NOMO-1 treated with dmso at 0.1 percent for 144 hours (cell line): Measurements from ENCODE around the gene TAF4.

Source experiments
- DNase-seq: peaks from one replicate; lab custom pipeline; 2025; ENCODE audit not compliant: unreplicated experiment; lab: John Stamatoyannopoulos, UW

The TAF4 gene

GRCh38 chr20:61934716-61935530 lies 130.8 kb downstream of the TAF4 start:
- DNase-seq: no peak

DNA sequence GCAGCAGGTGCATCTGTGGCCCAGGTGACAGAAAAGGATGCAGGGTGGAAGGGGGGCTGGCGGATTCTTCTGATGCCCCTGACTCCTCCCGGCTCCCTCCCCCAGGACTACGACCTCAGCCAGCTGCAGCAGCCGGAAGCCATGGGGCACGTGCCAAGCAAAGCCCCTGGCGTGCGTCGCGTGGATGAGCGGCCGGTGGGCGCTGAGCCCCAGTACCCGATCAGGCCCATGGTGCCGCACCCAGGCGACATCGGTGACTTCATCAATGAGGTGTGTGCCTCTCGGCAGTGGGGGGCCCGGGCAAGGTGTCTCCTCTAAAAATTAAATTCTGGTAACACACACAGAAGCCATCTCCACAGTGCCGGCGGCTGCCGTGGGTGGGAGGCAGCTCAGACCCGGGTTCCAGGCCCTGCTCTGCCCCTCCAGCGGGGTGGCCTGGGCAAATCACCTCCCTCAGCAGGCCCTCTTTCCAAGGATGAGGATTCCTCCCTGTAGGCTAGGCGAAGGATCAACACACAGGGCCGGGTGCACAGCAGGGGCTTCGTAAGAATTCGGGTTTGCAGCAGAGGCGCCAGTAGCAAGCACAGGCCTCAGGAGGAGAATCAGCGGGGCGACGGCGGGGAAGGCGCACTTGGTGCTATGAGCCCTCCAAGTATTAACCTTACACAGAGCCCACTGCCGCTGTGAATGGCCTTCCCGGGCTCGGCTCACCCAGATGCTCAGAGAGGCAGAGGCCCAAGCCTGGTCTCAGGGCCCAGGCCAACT lies 131.5 kb downstream of the TAF4 start:
- DNase-seq: no peak

DNA sequence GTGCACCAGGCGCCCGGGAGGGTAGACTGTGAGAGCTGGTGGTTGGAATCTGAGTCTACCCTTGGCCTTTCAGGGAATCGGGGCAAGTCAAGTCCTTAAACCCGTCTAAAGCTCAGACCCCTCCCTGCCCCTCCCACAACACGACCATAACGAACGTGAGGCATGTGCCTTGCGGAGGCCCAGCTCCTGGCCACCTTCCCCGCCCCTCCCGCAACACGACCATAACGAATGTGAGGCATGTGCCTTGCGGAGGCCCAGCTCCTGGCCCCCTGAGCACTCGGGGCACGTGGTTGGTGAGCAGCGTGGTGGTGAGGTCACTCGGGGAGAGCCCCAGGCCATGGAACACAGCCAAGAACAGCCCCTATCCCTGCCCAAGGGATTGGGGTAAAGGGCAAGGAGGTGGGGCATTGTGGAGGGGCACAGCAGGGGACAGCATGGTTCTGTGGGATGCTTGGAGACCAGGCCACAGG lies 132.2 kb downstream of the TAF4 start:
- no peak for DNase-seq

DNA sequence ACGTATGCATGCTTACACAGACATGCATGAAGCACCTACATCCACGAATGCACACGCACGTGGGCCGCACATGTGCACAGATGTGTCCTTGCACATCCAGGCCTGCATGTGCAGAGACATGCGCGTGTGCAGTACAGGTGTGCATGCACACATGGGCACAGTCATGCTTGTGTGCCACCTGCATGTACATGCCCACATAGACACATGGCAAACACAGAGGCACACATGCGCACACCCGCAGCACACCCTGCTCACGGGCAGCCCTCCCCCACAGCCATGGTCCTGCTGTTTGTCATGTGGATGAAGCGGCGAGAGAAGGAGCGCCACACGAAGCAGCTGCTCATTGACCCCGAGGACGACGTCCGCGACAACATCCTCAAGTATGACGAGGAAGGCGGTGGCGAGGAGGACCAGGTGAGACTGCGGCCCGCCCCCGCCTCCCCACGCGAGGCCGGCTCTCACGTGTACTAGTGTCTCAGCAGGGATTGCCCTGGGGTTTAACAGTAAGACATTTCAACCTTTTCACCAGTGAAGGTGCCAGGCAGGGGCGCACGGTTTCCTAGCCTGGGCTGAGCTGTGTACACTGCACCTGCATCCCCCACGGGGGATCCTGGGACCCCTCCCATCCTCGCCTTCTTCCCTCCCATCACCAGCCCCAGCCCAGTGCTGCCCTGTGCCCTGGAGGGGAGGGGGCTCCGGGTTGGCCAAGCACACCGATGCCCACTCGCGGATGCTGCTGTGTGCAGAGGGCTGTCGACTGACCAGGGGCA lies 132.8 kb downstream of the TAF4 start:
- DNase-seq: no peak

- no peak for DNase-seq
These were observed 133.5 kb downstream of the TAF4 start for GRCh38 chr20:61932199-61932592.

DNA sequence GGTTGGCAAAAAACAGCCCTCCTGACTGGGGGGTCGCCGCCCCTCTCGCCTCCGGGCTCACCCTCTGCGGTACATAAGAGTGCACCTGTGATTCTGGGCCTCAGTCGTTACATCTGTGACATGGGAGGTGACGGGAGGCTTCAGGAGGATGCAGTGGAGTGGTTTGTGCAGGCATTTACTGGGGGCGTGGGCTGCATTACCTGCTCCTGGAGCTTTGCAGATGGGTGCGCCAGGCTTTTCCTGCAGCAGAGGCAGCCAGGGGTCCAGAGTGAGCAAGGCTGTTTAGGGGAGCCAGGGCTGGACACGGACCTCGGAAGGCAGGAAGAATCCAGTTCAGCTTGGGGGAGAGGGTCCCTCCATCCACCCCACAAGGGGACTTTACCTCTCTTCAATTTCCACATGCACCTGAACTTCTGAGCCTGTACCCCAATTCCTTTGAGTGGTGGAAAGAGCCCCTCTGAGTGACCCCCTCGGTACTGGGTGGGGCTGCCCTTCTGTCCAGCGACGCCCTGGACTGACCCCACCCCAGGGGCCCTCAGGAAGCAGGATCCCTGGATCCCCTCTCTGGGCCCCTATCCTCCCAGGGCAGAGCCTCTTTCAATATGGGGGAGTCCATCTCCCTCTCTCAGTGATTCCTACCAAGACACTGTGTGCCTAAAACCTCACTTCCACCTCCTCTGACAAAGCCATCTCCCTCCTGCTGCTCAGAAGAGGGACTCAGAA lies 134.0 kb downstream of the TAF4 start:
- DNase-seq: no peak

- DNase-seq: no peak
These were observed 134.8 kb downstream of the TAF4 start for GRCh38 chr20:61930776-61931475.

DNA sequence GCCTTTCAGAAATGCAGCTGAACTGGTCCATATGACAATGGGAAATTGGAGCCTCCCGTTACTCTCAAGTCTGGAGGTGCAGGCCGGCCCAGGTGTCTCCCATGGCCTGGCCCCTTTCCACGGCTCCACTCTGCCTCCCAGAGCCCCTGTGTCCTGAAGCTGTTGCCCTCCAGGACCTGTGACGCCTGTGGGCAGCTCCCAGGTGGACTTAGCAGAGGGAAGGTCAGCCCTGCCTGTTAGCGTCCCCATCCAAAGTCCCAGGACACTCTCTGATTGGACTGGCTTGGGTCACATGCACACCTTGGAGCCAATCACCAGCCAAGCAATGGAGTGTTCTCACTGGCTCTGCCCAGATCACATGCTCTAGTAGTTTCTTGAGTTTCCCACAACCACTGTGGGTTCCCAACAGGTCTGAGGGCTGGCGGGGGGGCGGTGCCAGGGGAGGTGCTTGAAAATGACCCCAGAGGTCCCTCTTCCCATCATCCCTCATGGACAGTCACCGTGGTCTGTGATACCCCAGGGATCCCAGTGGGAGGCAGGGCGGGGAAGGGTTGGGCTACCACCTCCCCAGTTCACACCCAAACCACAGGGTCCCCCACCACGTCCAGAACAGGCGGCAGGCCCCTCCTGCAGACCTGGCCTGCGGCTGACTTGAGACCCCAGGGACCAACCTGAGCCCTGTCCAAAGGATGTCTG lies 135.6 kb downstream of the TAF4 start:
- DNase-seq: no peak

DNA sequence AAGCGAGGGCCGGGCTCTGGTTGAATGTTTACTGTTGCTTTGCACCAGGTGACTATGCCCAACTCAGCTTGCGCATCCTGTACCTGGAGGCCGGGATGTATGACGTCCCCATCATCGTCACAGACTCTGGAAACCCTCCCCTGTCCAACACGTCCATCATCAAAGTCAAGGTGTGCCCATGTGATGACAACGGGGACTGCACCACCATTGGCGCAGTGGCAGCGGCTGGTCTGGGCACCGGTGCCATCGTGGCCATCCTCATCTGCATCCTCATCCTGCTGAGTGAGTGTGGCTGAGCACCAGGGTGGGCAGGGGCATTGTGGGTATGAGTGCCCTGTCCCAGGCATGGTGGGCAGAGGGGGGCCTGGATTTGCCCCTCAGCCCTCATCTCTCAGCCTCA lies 136.1 kb downstream of the TAF4 start:
- DNase-seq: no peak

DNA sequence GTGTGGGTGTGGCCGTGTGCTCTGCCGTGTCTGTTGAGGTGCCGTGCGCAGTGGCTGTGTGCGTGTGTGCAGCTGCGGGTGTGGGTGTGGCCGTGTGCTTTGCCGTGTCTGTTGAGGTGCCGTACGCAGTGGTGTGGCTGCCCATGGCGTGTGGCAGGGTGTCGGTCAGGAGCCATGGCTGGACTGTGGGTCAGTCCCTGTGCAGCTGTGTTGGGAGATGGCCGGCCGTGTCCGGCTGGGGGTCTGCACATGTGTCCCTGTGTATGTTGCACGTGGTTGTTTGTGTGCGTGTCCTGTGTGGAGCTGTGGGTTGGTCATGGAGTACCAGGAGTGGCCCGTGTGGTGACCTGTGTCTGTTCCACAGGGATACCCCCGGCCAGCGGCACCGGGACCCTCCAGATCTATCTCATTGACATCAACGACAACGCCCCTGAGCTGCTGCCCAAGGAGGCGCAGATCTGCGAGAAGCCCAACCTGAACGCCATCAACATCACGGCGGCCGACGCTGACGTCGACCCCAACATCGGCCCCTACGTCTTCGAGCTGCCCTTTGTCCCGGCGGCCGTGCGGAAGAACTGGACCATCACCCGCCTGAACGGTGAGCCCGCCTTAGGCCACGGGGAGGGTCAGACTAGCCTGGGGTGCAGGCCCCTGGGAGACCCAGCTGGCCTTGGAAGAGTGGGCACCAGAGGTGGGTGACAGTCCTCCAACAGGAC lies 137.7 kb downstream of the TAF4 start:
- no peak for DNase-seq

- DNase-seq: no peak
These were observed 138.4 kb downstream of the TAF4 start for GRCh38 chr20:61927193-61927825.

DNA sequence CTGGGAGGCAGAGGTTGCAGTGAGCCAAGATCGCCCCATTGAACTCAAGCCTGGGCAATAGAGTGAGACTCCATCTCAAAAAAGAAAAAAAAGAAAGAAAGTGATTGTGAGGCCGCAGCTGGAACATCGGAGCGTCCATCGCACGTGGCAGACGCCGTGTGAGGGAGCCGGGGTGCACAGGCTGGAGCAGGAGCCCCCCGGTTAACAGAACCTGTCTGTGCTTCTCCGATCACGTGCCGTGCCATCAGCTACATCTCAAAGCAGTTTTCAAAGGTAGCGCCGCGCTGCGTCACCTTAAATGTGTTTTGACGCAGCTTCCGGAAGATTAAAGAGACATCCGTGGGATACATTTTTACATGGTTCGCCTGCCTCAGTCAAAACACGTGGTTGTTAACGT lies 138.9 kb downstream of the TAF4 start:
- DNase-seq: no peak

DNA sequence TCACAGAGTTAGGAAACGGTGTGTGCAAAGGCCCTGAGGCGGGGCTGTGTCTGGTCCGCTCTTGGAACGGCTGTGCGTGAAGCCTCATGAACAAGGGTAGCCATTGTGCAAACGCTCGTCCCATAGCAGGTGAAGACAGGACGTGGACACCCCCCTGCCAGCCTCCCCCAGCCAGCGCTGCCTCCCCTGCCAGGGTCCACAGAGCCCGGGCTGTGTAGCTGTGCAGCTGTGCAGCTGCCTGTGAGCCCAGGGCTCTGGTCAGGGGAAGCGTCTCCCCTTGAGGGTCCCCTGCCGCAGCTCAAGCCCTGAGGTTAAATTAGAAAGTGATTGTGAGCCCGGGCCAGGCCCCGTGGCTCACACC lies 139.4 kb downstream of the TAF4 start:
- no peak for DNase-seq

- DNase-seq: no peak
These were observed 140.0 kb downstream of the TAF4 start for GRCh38 chr20:61925555-61926252.

GRCh38 chr20:61924858-61925554 lies 140.7 kb downstream of the TAF4 start:
- no peak for DNase-seq
